ENCODE data around the gene TSR3. TPM values are rescaled to one million over a fixed set of nuclear protein-coding genes. Genes with fewer than 3 reads are reported as not detected.

The TSR3 gene
- total and polyA plus RNA-seq, 2 of the 13 experiments (the other 11 are each of a cell fraction or from before 2014, with no cell fraction given) = 24.2 to 51.0 TPM

GRCh38 chr16:1351582-1352362, at the start of gene TSR3, which contains the start of gene GNPTG (continued):
- TF ChIP-seq MAZ (IDR thresholded peaks at IDR 0.05; ENCODE audit: borderline replicate concordance, low read depth, low read length) (peak; percentile 61; the same call in 1 of the 2 replicates), MAZ (CRISPR knock-in tag; IDR thresholded peaks at IDR 0.05; ENCODE audit: low read depth) (peak; percentile 68; the same call in 1 of the 2 replicates), MEF2D (CRISPR knock-in tag; IDR thresholded peaks at IDR 0.05) (no peak), HNRNPL (IDR thresholded peaks at IDR 0.05; ENCODE audit: low read depth, low read length) (no peak), TAF1 (CRISPR knock-in tag; IDR thresholded peaks at IDR 0.05) (peak; percentile 70; the same call in 1 of the 2 replicates), ZBTB38 (CRISPR knock-in tag; IDR thresholded peaks at IDR 0.05) (0 out of 2 replicates have a peak, but pooled peaks have one; percentile 65), RELA (CRISPR knock-in tag; IDR thresholded peaks at IDR 0.05) (peak; percentile 44; the same call in 1 of the 2 replicates), ATF6 (CRISPR knock-in tag; conservative IDR thresholded peaks at IDR 0.05) (no peak), ZNF441 (CRISPR knock-in tag; IDR thresholded peaks at IDR 0.05; ENCODE audit: borderline replicate concordance) (no peak), MAFK (conservative IDR thresholded peaks at IDR 0.05 in 1 of 2, IDR thresholded peaks at IDR 0.05 in 1 of 2; ENCODE audit: low read length in 2 of 2) (peak in 1 of 2 experiments; percentile 60; a peak in 1 of 4 replicates), ZNF253 (CRISPR knock-in tag; IDR thresholded peaks at IDR 0.05; ENCODE audit: borderline replicate concordance) (no peak), TCF7 (IDR thresholded peaks at IDR 0.05; ENCODE audit: low read depth) (no peak), GATAD1 (CRISPR knock-in tag; IDR thresholded peaks at IDR 0.05) (peak; percentile 97), ISL2 (CRISPR knock-in tag; IDR thresholded peaks at IDR 0.05) (0 out of 2 replicates have a peak, but pooled peaks have one; percentile 37), RARG (CRISPR knock-in tag; IDR thresholded peaks at IDR 0.05; ENCODE audit: low read depth) (no peak), HES4 (CRISPR knock-in tag; IDR thresholded peaks at IDR 0.05; ENCODE audit: borderline replicate concordance) (peak; percentile 80; the same call in 1 of the 2 replicates), IKZF4 (CRISPR knock-in tag; IDR thresholded peaks at IDR 0.05; ENCODE audit: borderline replicate concordance, low read depth, not compliant biosample characterization) (no peak), MAX (IDR thresholded peaks at IDR 0.05) (peak; percentile 92), TAF15 (IDR thresholded peaks at IDR 0.05; ENCODE audit: low read depth, low read length, poor library complexity, severe bottlenecking) (no peak), ZNF124 (CRISPR knock-in tag; IDR thresholded peaks at IDR 0.05) (peak; percentile 52; the same call in 1 of the 2 replicates), KLF15 (CRISPR knock-in tag; IDR thresholded peaks at IDR 0.05; ENCODE audit: borderline replicate concordance) (no peak), ZFX (CRISPR knock-in tag; IDR thresholded peaks at IDR 0.05; ENCODE audit: low read depth) (peak; percentile 90), ZBTB3 (CRISPR knock-in tag; IDR thresholded peaks at IDR 0.05; ENCODE audit: borderline replicate concordance, low read depth) (no peak), MAFF (IDR thresholded peaks at IDR 0.05; ENCODE audit: low read depth, low read length) (no peak), STAT6 (CRISPR knock-in tag; IDR thresholded peaks at IDR 0.05; ENCODE audit: borderline replicate concordance) (no peak)
